Liver (tissue), 9 donors: Measurements from ENCODE around the gene ARID4B. TPM values are rescaled to one million over a fixed set of nuclear protein-coding genes. Genes with fewer than 3 reads are reported as not detected.
A peak's percentile ranks its signal among the peaks of the same experiment; 100 is the strongest.

Experiments used
- DNase-seq: peaks from one replicate; pipeline ENCODE4 v3.0.0-alpha.2; 2017; ENCODE audit warnings: low spot score
- H3K27ac ChIP-seq, 2 donors: one replicate each; pipeline ENCODE4 v1.7.0; 2013; ENCODE audit warnings: inconsistent platforms in 2 of 2, low read length in 2 of 2, control low read depth in 1 of 2, low read depth in 1 of 2, mild to moderate bottlenecking in 1 of 2
- H3K27me3 ChIP-seq, 4 donors: one replicate each; pipeline versions ENCODE4 v1.6.1 to v1.7.0; 2013; ENCODE audit warnings: low read length in 3 of 4, inconsistent platforms in 1 of 4, mild to moderate bottlenecking in 1 of 4, moderate library complexity in 1 of 4; ENCODE audit not compliant: control insufficient read depth in 4 of 4, insufficient read depth in 4 of 4
- H3K36me3 ChIP-seq, 4 donors: one replicate each; pipeline versions ENCODE4 v1.6.1 to v1.7.0; 2013; ENCODE audit warnings: low read length in 3 of 4, mild to moderate bottlenecking in 3 of 4, low read depth in 1 of 4, moderate library complexity in 1 of 4; ENCODE audit not compliant: control insufficient read depth in 4 of 4, insufficient read depth in 3 of 4
- H3K4me1 ChIP-seq, 4 donors: one replicate each; pipeline versions ENCODE4 v1.6.1 to v1.7.0; 2013; ENCODE audit warnings: low read length in 3 of 4, mild to moderate bottlenecking in 3 of 4, moderate library complexity in 1 of 4; ENCODE audit not compliant: control insufficient read depth in 4 of 4, insufficient read depth in 4 of 4
- H3K4me3 ChIP-seq, 3 donors: one replicate each; pipeline versions ENCODE4 v1.6.1 to v1.7.0; 2013; ENCODE audit warnings: low read length in 3 of 3, control low read depth in 1 of 3, low read depth in 1 of 3, mild to moderate bottlenecking in 1 of 3
- H3K9ac ChIP-seq, 2 donors: one replicate each; pipeline ENCODE4 v1.7.0; 2013; ENCODE audit warnings: low read length in 2 of 2, mild to moderate bottlenecking in 2 of 2, moderate library complexity in 2 of 2, control low read depth in 1 of 2, low read depth in 1 of 2
- H3K9me3 ChIP-seq, 4 donors: one replicate each; pipeline versions ENCODE4 v1.6.1 to v1.7.0; 2013; ENCODE audit warnings: low read length in 3 of 4; ENCODE audit not compliant: control insufficient read depth in 4 of 4
- EGR1 ChIP-seq, 2 donors: IDR thresholded peaks; 2 replicates each; pipeline ENCODE4 v1.6.1; 2016 to 2018; ENCODE audit warnings: antibody characterized with exemption in 2 of 2, low read depth in 2 of 2
- FOXA1 ChIP-seq: IDR thresholded peaks from 2 replicates; pipeline ENCODE4 v1.6.1; 2016; ENCODE audit warnings: antibody characterized with exemption
- FOXA2 ChIP-seq: IDR thresholded peaks from 2 replicates; pipeline ENCODE4 v1.6.1; 2016; ENCODE audit warnings: antibody characterized with exemption
- GABPA ChIP-seq, 2 donors: IDR thresholded peaks in 1 of 2; conservative IDR thresholded peaks in 1 of 2; 2 replicates each; pipeline ENCODE4 v1.6.1; 2016; ENCODE audit warnings: antibody characterized with exemption in 2 of 2, mild to moderate bottlenecking in 1 of 2, moderate library complexity in 1 of 2
- HNF4A ChIP-seq, 2 donors: conservative IDR thresholded peaks; 2 replicates each; pipeline ENCODE4 v1.6.1; 2016; ENCODE audit warnings: antibody characterized with exemption in 2 of 2, mild to moderate bottlenecking in 2 of 2
- JUND ChIP-seq, 2 donors: IDR thresholded peaks; 2 replicates each; pipeline ENCODE4 v1.6.1; 2016; ENCODE audit warnings: antibody characterized with exemption in 2 of 2
- NR2F2 ChIP-seq: IDR thresholded peaks from 2 replicates; pipeline ENCODE4 v1.6.1; 2016; ENCODE audit warnings: antibody characterized with exemption
- RAD21 ChIP-seq, 2 donors: IDR thresholded peaks; 2 replicates each; pipeline ENCODE4 v1.6.1; 2016; ENCODE audit warnings: antibody characterized with exemption in 2 of 2, mild to moderate bottlenecking in 2 of 2
- RXRA ChIP-seq, 2 donors: IDR thresholded peaks; 2 replicates each; pipeline ENCODE4 v1.6.1; 2017 to 2018; ENCODE audit warnings: antibody characterized with exemption in 2 of 2, mild to moderate bottlenecking in 1 of 2
- SP1 ChIP-seq: IDR thresholded peaks from 2 replicates; pipeline ENCODE4 v1.6.1; 2018; ENCODE audit warnings: antibody characterized with exemption, mild to moderate bottlenecking
- TAF1 ChIP-seq: conservative IDR thresholded peaks from 2 replicates; pipeline ENCODE4 v1.6.1; 2016; ENCODE audit warnings: antibody characterized with exemption, mild to moderate bottlenecking
- YY1 ChIP-seq: IDR thresholded peaks from 2 replicates; pipeline ENCODE4 v1.6.1; 2016; ENCODE audit warnings: antibody characterized with exemption, mild to moderate bottlenecking
- WGBS: extraction: QIAGEN DNeasy Blood & Tissue Kit; methylation state at CpG from one replicate; pipeline ENCODE4 v1.1.7; 2013; 5-methylcytosine and 5-hydroxymethylcytosine counted together
- polyA plus RNA-seq, 2 donors: library from polyadenylated mRNA; stranded (reverse) in 1 of 2; unstranded in 1 of 2; fragments of 200-250 nt in 1 of 2; fragments of >200 nt in 1 of 2; fragmentation: Nextera tagmentation in 1 of 2; extraction: Ambion mirVana in 1 of 2; gene quantifications; one replicate each; pipeline versions ENCODE4 v1.2.1 to v1.2.3, GENCODE V29; 2013 to 2015
- total RNA-seq, 2 donors: library from RNA; depleted of rRNA; stranded (reverse); fragments of >200 nt; gene quantifications; one replicate each; pipeline ENCODE4 v1.2.3, GENCODE V29; 2014
- TF ChIP-seq, protein P1 (sequence below): IDR thresholded peaks from 2 replicates; pipeline ENCODE4 v1.6.1; 2016; ENCODE audit warnings: antibody characterized with exemption
- TF ChIP-seq, protein P2 (sequence below): IDR thresholded peaks from 2 replicates; pipeline ENCODE4 v1.6.1; 2016; ENCODE audit warnings: antibody characterized with exemption
- TF ChIP-seq, protein P3 (sequence below): IDR thresholded peaks from 2 replicates; pipeline ENCODE4 v1.6.1; 2016; ENCODE audit warnings: antibody characterized with exemption
- TF ChIP-seq, protein P4 (sequence below): fragments of 150-350 bp; IDR thresholded peaks from 2 replicates; pipeline ENCODE4 v1.5.1; 2017; ENCODE audit warnings: improper control_type of control experiment, low read depth, low read length; ENCODE audit not compliant: missing input control
- TF ChIP-seq, protein P5 (sequence below): IDR thresholded peaks from 2 replicates; pipeline ENCODE4 v1.6.1; 2016; ENCODE audit warnings: antibody characterized with exemption, mild to moderate bottlenecking
- donor health status: healthy.
- donor health status: healthy.
- donor health status: healthy.
- donor health status: healthy.
- donor health status: healthy.

The ARID4B gene
- total and polyA plus RNA-seq, 4 donors = 4.2 to 27.3 (median 21.3) TPM

DNA sequence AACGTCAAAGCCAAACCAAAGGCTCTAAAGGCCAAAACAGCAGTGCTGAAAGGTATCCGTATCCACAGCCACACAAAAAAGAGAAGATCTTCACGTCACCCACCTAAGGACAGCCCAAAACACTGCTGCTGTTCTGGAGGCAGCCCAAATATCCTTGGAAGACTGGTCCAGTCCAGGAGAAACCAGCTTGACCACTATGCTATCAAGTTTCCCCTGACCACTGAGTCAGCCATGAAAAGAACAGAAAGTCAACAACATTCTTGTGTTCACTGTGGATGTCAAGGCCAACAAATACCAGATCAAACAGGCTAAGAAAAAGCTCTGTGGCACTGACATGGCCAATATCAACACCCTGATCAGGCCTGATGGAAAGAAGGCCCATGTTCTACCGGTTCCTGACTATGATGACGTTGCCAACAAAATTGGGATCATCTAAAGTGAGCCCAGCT lies 32.1 kb downstream of the ARID4B start:
- Histone ChIP-seq H3K27ac (no peak overlapping the region), H3K4me3 (no peak overlapping the region), H3K9ac (no peak overlapping the region), H3K36me3 (no peaks in the 10 kb centered on the region), H3K27me3 (no peaks in the 10 kb centered on the region), H3K9me3 (no peaks in the 10 kb centered on the region), H3K4me1 (peaks cover 10 to 25% (median 15%) of the 10 kb centered on the region in 4 donors)
- WGBS = 84% methylated on average over 5 of the region's 5 CpGs
- TF ChIP-seq, protein P1, sequence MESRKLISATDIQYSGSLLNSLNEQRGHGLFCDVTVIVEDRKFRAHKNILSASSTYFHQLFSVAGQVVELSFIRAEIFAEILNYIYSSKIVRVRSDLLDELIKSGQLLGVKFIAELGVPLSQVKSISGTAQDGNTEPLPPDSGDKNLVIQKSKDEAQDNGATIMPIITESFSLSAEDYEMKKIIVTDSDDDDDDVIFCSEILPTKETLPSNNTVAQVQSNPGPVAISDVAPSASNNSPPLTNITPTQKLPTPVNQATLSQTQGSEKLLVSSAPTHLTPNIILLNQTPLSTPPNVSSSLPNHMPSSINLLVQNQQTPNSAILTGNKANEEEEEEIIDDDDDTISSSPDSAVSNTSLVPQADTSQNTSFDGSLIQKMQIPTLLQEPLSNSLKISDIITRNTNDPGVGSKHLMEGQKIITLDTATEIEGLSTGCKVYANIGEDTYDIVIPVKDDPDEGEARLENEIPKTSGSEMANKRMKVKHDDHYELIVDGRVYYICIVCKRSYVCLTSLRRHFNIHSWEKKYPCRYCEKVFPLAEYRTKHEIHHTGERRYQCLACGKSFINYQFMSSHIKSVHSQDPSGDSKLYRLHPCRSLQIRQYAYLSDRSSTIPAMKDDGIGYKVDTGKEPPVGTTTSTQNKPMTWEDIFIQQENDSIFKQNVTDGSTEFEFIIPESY = no peak
- peak; percentile 43 for TF ChIP-seq FOXA2
- DNase-seq = no peak

DNA sequence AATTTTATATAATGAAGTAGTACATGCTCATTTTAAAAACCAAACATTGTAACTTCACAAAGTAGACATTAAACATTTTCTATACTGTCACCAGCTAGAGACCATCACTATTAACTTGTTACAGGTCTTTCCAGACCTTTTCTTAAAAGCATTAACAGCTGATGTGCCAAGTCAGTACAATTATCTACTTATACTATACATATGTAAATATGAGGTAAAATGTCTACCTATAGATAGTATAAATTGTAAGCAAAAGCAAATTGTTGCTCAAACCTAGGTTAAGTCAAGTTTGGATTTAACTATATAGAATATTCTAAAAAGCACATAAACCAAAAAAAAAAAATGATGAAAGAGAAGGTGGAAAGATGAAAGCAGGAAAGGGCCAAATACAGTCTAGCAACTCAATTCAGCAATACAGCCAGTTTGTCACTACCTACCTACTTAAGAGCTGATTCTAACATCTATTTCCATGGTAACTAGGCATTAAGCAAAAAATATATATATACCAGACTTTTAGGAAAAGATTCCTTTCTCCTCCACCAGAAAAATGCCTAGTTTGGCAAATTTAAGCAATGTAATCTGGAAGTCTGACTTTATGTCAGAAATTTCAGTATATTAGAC lies 34.5 kb downstream of the ARID4B start:
- DNase-seq = no peak
- no peaks in the 10 kb centered on the region for H3K9me3 ChIP-seq
- no peak overlapping the region for H3K4me3 ChIP-seq
- H3K36me3 ChIP-seq = no peaks in the 10 kb centered on the region
- peaks cover 3 to 12% (median 5%) of the 10 kb centered on the region in 4 donors for H3K4me1 ChIP-seq
- no peaks in the 10 kb centered on the region for H3K27me3 ChIP-seq
- no peak overlapping the region for H3K27ac ChIP-seq
- TF ChIP-seq NR2F2 (no peak), SP1 (no peak), FOXA1 (no peak), TAF1 (no peak), RXRA (IDR thresholded peaks at IDR 0.05) (no peak), GABPA (IDR thresholded peaks at IDR 0.05 in 1 of 2, conservative IDR thresholded peaks at IDR 0.05 in 1 of 2) (no peak)
- TF ChIP-seq, protein P2, sequence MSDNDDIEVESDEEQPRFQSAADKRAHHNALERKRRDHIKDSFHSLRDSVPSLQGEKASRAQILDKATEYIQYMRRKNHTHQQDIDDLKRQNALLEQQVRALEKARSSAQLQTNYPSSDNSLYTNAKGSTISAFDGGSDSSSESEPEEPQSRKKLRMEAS = no peak
- TF ChIP-seq, protein P3, sequence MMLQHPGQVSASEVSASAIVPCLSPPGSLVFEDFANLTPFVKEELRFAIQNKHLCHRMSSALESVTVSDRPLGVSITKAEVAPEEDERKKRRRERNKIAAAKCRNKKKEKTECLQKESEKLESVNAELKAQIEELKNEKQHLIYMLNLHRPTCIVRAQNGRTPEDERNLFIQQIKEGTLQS = no peak
- TF ChIP-seq, protein P4, sequence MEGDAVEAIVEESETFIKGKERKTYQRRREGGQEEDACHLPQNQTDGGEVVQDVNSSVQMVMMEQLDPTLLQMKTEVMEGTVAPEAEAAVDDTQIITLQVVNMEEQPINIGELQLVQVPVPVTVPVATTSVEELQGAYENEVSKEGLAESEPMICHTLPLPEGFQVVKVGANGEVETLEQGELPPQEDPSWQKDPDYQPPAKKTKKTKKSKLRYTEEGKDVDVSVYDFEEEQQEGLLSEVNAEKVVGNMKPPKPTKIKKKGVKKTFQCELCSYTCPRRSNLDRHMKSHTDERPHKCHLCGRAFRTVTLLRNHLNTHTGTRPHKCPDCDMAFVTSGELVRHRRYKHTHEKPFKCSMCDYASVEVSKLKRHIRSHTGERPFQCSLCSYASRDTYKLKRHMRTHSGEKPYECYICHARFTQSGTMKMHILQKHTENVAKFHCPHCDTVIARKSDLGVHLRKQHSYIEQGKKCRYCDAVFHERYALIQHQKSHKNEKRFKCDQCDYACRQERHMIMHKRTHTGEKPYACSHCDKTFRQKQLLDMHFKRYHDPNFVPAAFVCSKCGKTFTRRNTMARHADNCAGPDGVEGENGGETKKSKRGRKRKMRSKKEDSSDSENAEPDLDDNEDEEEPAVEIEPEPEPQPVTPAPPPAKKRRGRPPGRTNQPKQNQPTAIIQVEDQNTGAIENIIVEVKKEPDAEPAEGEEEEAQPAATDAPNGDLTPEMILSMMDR = no peak
- no peak overlapping the region for H3K9ac ChIP-seq

DNA sequence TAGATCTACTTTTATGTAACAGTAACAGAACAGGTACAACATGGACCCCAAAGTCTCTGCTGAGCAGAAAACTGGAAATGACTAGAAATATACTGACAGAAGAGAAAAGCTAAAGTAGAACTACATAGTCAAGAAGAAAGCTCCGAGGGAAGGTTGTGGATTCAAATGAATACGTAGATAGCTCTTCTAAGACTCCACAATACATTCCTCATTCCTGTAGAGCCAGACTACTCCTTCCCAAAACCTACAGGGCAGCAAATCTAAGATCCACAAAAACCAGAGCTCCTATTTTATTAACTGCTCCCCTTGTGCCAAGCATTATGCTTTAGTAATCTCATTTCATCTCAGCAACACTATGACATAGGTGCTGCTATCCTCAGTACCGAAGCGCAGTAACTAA lies 35.2 kb downstream of the ARID4B start:
- 95% methylated on average over 4 of the region's 4 CpGs for WGBS
- Histone ChIP-seq H3K36me3 (no peaks in the 10 kb centered on the region), H3K4me3 (no peak overlapping the region), H3K4me1 (peaks cover 3 to 12% (median 5%) of the 10 kb centered on the region in 4 donors), H3K27ac (no peak overlapping the region), H3K9me3 (no peaks in the 10 kb centered on the region), H3K27me3 (no peaks in the 10 kb centered on the region), H3K9ac (no peak overlapping the region)
- DNase-seq = no peak
- TF ChIP-seq FOXA1 = no peak
- TF ChIP-seq NR2F2 = no peak
- no peak for TF ChIP-seq JUND (IDR thresholded peaks at IDR 0.05)
- no peak for TF ChIP-seq HNF4A (conservative IDR thresholded peaks at IDR 0.05)
- TF ChIP-seq RAD21 (IDR thresholded peaks at IDR 0.05) = no peak
- no peak for TF ChIP-seq GABPA (IDR thresholded peaks at IDR 0.05 in 1 of 2, conservative IDR thresholded peaks at IDR 0.05 in 1 of 2)
- TF ChIP-seq FOXA2 = no peak
- TF ChIP-seq YY1 = no peak
- TF ChIP-seq TAF1 = no peak
- TF ChIP-seq, protein P5, sequence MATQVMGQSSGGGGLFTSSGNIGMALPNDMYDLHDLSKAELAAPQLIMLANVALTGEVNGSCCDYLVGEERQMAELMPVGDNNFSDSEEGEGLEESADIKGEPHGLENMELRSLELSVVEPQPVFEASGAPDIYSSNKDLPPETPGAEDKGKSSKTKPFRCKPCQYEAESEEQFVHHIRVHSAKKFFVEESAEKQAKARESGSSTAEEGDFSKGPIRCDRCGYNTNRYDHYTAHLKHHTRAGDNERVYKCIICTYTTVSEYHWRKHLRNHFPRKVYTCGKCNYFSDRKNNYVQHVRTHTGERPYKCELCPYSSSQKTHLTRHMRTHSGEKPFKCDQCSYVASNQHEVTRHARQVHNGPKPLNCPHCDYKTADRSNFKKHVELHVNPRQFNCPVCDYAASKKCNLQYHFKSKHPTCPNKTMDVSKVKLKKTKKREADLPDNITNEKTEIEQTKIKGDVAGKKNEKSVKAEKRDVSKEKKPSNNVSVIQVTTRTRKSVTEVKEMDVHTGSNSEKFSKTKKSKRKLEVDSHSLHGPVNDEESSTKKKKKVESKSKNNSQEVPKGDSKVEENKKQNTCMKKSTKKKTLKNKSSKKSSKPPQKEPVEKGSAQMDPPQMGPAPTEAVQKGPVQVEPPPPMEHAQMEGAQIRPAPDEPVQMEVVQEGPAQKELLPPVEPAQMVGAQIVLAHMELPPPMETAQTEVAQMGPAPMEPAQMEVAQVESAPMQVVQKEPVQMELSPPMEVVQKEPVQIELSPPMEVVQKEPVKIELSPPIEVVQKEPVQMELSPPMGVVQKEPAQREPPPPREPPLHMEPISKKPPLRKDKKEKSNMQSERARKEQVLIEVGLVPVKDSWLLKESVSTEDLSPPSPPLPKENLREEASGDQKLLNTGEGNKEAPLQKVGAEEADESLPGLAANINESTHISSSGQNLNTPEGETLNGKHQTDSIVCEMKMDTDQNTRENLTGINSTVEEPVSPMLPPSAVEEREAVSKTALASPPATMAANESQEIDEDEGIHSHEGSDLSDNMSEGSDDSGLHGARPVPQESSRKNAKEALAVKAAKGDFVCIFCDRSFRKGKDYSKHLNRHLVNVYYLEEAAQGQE = no peak
- TF ChIP-seq, protein P3 = no peak
- no peak for TF ChIP-seq EGR1 (IDR thresholded peaks at IDR 0.05; ENCODE audit: low read depth in 2 of 2)
- TF ChIP-seq, protein P2 = no peak
